Subcutaneous abdominal adipose tissue (tissue), 5 donors: Measurements from ENCODE around the gene CDYL2.

Experiments
- H3K27ac ChIP-seq: one replicate; pipeline ENCODE4 v1.7.0; 2013; ENCODE audit warnings: low read depth, mild to moderate bottlenecking, inconsistent platforms, low read length, moderate library complexity
- H3K27me3 ChIP-seq, 5 donors: one replicate each; pipeline ENCODE4 v1.7.0; 2013; ENCODE audit warnings: low read length in 5 of 5, inconsistent platforms in 1 of 5; ENCODE audit not compliant: control insufficient read depth in 5 of 5, insufficient read depth in 4 of 5
- H3K36me3 ChIP-seq, 5 donors: one replicate each; pipeline ENCODE4 v1.7.0; 2013; ENCODE audit warnings: low read length in 5 of 5; ENCODE audit not compliant: control insufficient read depth in 5 of 5, insufficient read depth in 5 of 5
- H3K4me1 ChIP-seq, 5 donors: one replicate each; pipeline ENCODE4 v1.7.0; 2013; ENCODE audit warnings: low read length in 5 of 5, mild to moderate bottlenecking in 3 of 5, moderate library complexity in 1 of 5; ENCODE audit not compliant: control insufficient read depth in 5 of 5, insufficient read depth in 5 of 5
- H3K4me3 ChIP-seq, 5 donors: one replicate each; pipeline ENCODE4 v1.7.0; 2013; ENCODE audit warnings: low read length in 5 of 5, low read depth in 1 of 5
- H3K9ac ChIP-seq, 5 donors: one replicate each; pipeline ENCODE4 v1.7.0; 2013; ENCODE audit warnings: low read length in 5 of 5, mild to moderate bottlenecking in 4 of 5, moderate library complexity in 3 of 5
- H3K9me3 ChIP-seq, 5 donors: one replicate each; pipeline ENCODE4 v1.7.0; 2013; ENCODE audit warnings: low read length in 5 of 5; ENCODE audit not compliant: control insufficient read depth in 5 of 5
- donor health status: healthy.
- donor health status: healthy.
- donor health status: healthy.
- donor health status: healthy.
- donor health status: healthy.

The CDYL2 gene

DNA sequence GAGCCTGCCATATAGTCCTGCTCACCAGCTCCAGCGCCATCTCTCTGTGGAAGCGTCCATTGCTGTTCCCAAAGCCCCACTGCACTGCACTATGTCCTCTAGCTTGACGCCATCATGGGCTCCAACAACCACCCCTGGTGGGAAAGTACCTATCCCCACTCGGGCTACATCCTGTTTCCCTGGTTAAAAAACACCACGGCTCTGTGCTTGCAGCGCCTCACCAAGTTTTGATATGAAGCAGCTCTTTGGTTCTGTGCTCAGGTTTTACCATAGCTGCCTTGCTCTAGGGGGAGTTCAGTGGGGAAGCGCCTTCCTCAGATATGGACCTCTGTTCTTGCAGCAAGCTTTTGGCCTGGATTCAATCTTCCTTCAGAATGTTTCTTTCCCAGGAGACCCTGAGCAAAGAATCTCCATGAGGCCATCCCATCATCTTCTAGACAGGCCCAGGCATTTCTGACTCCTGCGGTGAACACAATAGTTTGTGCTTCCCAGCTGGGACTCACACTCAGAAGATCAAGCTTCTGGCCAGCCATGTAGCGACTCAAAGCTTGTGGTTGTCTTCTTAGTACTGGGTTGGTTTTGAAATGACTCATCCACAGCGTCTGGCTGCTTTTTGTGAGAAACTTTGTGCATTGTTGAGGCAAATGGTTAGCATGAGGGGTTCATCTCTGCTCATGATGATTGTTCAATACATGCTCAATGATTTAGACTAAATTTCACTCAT, 224.1 kb downstream of the CDYL2 start:
- Histone ChIP-seq H3K9me3 (no peaks in the 10 kb centered on the region), H3K9ac (no peak overlapping the region), H3K4me1 (no peaks in the 10 kb centered on the region), H3K36me3 (no peaks in the 10 kb centered on the region), H3K27ac (no peak overlapping the region), H3K27me3 (no peaks in the 10 kb centered on the region), H3K4me3 (no peak overlapping the region)

DNA sequence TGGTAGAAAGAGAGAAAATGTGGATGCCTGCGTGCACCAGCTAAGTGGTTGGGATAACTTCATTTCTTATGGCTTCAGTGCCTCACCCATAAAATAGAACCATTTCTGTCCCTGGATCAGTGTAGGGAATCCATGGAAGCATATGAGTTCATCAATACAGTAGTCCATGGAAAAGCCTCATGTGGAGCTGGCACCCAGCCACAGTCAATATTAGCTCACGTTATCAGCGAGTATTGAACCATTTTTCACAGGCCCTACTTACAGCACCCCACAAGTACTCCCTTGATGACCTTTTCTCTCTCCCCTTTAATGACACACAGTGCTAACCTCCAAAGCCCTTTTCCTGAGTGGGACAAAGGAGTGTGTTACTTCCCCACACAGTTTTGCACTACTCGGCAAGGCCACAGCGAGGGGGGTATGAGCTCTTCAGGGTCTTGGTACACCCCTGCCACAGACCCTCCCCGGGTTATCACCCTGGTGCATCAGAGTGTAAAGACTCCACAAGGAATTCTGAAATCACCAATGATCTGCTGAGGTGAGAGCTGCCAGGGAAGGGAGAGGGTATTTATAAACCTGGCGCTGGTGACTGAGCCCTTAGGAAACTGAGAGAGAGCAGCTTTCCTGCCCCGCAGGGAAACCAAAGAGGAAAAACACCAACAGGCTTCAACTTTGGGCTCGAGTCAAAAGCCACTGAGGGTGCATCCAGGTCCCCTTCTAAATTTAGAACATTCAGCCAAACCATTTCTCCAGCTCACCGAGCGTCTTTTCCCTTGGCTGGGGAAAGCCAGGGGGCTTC, 226.7 kb downstream of the CDYL2 start:
- no peak overlapping the region for H3K27ac ChIP-seq
- peaks cover 0 to 3% (median 0%) of the 10 kb centered on the region in 5 donors for H3K27me3 ChIP-seq
- no peak overlapping the region for H3K9ac ChIP-seq
- H3K36me3 ChIP-seq = no peaks in the 10 kb centered on the region
- H3K9me3 ChIP-seq = no peaks in the 10 kb centered on the region
- H3K4me1 ChIP-seq = no peaks in the 10 kb centered on the region
- no peak overlapping the region for H3K4me3 ChIP-seq

DNA sequence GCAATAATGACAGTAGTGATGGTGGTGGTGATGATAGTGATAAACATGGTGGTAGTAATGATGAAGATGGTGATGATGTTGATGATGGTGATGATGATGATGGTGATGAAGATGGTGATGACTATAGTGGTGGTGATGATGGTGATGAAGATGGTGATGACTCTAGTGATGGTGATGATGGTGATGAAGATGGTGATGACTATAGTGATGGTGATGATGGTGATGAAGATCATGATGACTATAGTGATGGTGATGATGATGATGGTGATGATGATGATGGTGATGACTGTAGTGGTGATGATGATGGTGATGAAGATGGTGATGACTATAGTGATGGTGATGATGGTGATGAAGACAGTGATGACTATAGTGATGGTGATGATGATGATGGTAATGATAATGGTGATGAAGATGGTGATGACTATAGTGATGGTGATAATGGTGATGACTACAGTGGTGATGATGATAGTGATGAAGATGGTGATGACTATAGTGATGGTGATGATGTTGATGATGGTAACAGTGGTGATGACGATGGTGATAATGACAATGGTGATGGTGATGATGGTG, 228.0 kb downstream of the CDYL2 start:
- Histone ChIP-seq H3K27ac (no peak overlapping the region), H3K9ac (no peak overlapping the region), H3K36me3 (no peaks in the 10 kb centered on the region), H3K27me3 (peaks cover 0 to 3% (median 2%) of the 10 kb centered on the region in 5 donors), H3K4me1 (no peaks in the 10 kb centered on the region), H3K4me3 (no peak overlapping the region), H3K9me3 (peaks cover 0 to 4% (median 0%) of the 10 kb centered on the region in 5 donors)

DNA sequence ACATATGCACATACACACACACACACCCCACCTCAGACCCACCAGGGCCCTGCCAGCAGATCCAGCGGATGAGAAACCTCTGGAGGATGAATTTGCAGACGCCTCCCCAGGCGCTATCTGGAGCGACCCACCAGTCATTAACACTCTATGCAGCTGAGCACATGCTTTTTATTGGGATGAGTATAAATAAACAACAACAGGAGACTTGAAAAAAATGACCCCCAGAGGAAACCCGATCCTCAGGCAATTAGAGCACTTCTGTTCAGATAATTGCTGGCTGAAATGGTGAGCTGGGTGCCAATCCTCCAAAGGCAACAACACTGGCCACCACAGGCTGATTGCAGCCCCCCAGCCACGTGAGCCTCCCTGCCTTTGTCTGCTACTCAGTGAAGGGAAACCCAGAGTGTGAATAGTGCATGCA, 230.7 kb downstream of the CDYL2 start:
- Histone ChIP-seq H3K4me3 (no peak overlapping the region), H3K9ac (no peak overlapping the region), H3K27me3 (peaks cover 0 to 3% (median 2%) of the 10 kb centered on the region in 5 donors), H3K9me3 (peaks cover 0 to 4% (median 4%) of the 10 kb centered on the region in 5 donors), H3K4me1 (peaks cover 0 to 3% (median 0%) of the 10 kb centered on the region in 5 donors), H3K36me3 (no peaks in the 10 kb centered on the region), H3K27ac (no peak overlapping the region)

DNA sequence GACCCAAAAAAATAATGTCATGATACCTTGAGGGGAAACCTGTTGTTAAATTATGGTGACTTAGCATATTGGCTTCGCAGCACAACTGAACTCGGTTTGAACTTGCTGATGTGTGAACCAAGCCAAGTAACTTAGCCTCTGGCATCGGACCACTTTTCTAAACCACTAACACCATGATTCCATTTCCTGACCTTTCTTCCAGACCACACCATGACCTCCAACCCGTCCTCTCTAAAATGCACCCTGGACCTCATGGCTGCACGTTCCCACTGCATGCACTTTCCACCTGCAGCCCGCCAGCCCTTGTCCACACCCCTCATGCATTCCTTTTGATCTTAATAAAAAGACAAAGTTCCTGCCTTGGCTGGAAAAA, 234.3 kb downstream of the CDYL2 start:
- Histone ChIP-seq H3K4me1 (peaks cover 0 to 3% (median 0%) of the 10 kb centered on the region in 5 donors), H3K27ac (no peak overlapping the region), H3K9ac (no peak overlapping the region), H3K27me3 (peaks cover 0 to 9% (median 4%) of the 10 kb centered on the region in 5 donors), H3K9me3 (peaks cover 0 to 4% (median 4%) of the 10 kb centered on the region in 5 donors), H3K4me3 (no peak overlapping the region), H3K36me3 (no peaks in the 10 kb centered on the region)

DNA sequence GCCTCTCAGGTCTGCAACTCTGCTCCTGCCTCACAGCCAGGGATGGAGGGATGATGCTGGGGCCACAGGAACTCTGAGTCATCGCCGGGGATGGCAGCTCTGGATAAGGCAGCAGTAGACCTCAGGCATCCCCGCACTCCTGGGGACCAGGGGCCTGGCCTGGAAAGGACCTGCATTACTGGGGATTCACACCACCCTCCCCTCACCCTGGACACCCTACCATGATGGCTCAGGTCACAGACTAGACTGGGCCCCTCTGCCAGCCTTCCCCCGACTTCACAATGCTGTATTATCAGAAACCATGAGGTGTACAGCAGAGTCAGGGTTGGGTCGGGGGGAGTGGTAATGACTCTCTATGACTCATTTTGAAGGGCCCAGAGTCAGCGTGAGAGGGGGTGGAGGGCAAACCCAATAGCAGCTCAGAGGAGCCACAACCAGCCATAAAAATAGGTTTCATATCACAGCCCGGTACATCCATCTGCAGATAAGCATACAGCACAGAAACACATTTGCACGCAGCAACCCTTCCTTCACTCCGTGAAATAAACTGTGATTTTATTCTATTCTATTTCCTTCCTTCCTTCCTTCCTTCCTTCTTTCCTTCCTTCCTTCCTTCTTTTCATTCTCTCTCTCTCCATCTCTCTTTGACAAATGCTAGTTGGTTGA, 234.8 kb downstream of the CDYL2 start:
- Histone ChIP-seq H3K27ac (no peak overlapping the region), H3K9ac (no peak overlapping the region), H3K36me3 (no peaks in the 10 kb centered on the region), H3K27me3 (peaks cover 0 to 9% (median 6%) of the 10 kb centered on the region in 5 donors), H3K4me3 (no peak overlapping the region), H3K4me1 (peaks cover 0 to 3% (median 0%) of the 10 kb centered on the region in 5 donors), H3K9me3 (peaks cover 0 to 4% (median 4%) of the 10 kb centered on the region in 5 donors)

DNA sequence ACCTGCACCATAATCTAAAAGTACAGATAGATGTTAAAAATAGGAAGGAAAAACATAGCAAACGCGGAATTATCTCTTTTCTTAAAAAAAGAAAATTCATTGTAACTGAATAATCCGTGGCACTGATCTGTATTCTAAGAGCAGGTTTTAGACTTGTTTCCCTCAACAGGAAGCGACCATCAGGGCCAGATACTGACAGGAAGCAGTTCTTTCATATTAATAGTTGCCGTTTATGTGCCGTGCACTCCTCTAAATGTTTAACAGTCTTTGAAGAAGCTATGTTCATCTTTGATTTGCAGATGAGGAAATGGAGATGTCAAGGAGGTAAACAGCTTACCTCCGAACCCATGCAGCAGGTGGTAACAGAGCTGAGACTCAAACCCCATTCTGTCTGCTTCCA, 240.0 kb downstream of the CDYL2 start:
- Histone ChIP-seq H3K9ac (no peak overlapping the region), H3K4me1 (no peaks in the 10 kb centered on the region), H3K27me3 (peaks cover 0 to 6% (median 4%) of the 10 kb centered on the region in 5 donors), H3K36me3 (no peaks in the 10 kb centered on the region), H3K9me3 (no peaks in the 10 kb centered on the region), H3K27ac (no peak overlapping the region), H3K4me3 (no peak overlapping the region)

DNA sequence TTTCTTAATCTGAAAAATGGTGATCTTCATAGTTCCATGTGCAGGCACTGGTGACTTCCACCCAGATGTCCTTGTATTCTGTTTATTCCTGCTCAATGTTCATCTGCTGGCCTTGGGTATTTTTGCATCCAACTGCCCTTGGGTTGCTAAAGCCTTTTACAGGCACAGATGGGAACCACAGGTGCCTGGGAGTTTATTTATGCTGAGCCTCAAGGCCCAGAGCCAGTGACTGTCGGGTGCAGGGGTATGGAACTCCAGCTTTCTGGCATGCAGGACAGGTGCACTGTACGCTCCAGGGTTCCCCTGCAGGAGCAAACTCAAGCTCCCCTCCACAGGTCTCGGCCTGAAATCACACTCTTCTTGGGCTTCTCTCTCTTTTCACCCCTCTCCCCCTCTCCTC, 241.3 kb downstream of the CDYL2 start:
- Histone ChIP-seq H3K4me3 (no peak overlapping the region), H3K9ac (no peak overlapping the region), H3K27ac (no peak overlapping the region), H3K4me1 (no peaks in the 10 kb centered on the region), H3K36me3 (no peaks in the 10 kb centered on the region), H3K27me3 (peaks cover 0 to 6% (median 4%) of the 10 kb centered on the region in 5 donors), H3K9me3 (no peaks in the 10 kb centered on the region)

GRCh38 chr16:80559369-80559768, 245.0 kb downstream of the CDYL2 start:
- H3K27me3 ChIP-seq = no peaks in the 10 kb centered on the region
- H3K36me3 ChIP-seq = no peaks in the 10 kb centered on the region
- no peaks in the 10 kb centered on the region for H3K4me1 ChIP-seq
- H3K9ac ChIP-seq = no peak overlapping the region
- no peak overlapping the region for H3K27ac ChIP-seq
- no peaks in the 10 kb centered on the region for H3K9me3 ChIP-seq
- H3K4me3 ChIP-seq = no peak overlapping the region
